ENCODE measurements around the gene CCDC122.

CCDC122 gene

DNA sequence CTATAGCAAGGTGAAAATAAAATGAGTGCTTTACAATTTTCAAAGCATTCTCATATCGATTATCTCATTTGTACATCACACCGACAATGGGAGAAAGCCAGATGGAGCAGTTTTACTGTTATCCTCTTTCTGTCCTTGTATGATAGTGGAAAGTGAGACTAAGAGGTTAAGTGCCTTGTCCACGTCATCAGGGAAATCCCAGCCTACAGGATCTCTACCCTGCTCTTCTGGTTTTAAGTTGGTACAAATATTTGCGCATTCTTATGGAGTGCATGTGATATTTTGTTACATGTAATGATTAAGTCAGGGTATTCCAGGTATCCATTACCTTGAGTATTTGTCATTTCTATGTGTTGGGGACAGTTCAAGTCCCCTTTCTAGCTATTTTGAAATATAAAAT, 80.3 kb downstream of the CCDC122 start:
- DNase-seq: no peak

DNA sequence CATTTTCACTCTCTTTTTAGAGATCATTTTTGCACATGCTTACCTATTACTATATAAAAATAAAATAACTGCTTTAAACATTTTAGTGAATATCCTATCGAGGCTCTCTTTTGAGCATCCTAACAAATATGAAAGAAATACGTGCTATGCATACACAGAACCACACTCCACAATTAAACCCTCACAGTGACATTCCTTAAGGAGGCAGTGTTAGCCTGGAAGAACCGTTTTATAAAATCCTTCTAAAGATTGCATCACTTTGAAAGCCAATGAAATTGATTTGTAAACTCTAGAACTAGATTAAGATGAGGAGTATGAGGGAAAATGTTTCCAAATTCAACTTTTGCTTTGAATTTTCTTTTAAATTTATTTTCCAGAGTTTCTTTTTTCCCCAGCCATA, 81.7 kb downstream of the CCDC122 start:
- no peak for DNase-seq

DNA sequence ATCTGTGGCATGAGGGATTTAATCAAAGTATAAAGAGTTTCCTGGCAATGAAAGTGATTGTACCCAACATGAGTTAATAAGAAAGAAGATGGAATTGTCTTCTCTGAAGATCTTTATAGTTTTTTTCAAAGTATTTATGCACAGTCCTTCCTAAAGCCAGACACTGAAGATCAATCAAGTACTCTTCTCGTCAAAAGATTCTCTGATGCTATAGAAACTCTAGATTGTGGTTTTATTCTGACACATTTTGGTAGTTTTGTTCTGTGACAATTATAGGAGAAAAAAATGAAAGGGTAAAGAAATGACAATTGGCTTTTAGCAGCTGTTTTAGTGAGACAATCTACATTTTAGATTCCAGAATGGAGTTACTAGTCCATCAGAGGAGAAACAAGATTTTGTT, 82.4 kb downstream of the CCDC122 start:
- no peak for DNase-seq

DNA sequence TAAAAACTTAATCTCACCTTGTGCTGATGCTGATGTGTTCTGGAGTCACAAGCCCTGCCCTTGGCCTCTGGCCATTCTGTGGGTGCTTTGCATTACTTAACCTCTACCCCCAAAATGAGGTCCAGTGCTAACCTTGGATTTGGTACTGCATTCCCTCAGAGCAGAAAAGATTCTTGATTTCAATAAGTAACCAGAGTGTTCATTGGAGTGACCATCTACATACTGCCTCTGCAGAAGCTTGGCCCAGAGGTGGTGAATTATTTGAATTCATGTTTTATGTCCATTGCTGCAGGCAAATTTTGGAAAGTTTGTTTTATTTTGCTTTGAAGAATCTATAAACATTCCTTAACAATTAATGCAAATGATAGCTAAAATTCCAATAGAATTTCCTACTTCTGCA, 85.1 kb downstream of the CCDC122 start:
- DNase-seq: no peak

DNA sequence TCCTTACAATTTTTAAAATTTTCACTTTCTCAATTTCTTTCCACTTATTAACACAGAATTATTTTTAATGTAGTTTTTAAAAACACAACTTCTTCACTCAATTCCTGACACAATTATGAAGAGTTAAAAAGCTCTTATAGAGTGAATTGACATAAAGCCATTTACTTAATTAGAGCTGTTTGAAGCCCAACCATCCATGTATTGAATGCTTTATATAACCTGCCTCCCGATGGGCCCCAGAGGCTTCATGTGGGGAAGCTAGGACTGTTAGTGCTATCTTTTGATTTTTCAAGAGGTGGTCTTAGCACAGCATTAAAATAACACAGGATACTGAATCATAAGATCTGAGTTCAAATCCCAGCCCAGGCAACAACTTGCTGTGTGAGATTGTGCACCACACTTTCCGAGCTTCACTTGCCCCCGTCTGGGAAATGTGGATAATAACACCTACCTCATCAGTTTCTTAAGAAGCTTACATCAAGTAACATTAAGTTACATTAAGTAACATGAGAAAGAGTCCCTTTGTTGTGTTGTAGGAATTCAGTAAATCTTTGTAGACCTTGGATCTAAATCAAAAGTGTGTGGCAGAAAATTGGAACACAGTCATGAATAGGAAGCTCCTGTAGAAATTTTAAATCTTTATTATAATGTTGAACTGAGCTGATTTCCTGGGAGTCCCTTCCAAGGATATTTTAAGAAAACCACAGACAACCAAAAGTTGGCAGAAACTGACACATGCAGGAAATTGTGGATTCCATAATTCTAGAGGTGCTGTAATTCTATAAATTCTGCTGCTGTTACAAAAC, 87.3 kb downstream of the CCDC122 start:
- DNase-seq: no peak

DNA sequence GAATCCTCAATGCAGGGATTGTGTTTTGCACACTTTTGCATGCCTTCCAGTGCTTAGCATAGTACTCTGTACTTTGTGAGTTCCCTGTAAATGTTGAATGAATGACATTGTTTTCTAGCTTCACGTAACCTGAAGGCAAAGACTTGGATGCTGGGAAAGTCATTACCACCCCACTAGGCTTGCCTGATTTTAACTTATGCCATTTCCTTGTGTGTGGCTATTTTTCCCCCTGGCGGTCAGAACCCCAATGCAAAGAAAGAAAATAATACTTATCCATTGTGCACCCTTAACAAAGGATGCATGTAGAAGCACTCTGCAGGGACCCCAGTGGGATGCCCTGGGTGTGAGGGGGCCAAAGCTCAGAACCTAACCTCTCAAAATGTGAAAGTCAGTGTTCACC, 91.5 kb downstream of the CCDC122 start:
- DNase-seq: no peak

DNA sequence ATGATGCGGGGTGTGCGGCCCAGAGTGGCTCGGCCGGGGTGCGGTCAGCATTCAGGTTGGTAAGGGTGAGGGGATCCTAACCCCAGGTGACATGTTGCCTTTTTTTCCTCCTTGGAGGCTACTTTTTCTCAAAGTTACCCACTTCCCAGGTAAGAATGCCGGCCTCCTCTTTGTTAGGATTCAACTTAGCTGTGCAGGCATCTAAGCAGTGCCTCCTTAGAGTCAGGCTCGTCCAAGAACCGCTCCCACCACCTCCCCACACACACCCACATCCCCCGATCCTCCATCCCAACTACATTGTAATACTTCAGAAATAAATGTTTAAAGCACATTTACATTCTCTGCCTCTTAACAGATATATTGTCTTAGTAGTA, 92.0 kb downstream of the CCDC122 start:
- no peak for DNase-seq

DNA sequence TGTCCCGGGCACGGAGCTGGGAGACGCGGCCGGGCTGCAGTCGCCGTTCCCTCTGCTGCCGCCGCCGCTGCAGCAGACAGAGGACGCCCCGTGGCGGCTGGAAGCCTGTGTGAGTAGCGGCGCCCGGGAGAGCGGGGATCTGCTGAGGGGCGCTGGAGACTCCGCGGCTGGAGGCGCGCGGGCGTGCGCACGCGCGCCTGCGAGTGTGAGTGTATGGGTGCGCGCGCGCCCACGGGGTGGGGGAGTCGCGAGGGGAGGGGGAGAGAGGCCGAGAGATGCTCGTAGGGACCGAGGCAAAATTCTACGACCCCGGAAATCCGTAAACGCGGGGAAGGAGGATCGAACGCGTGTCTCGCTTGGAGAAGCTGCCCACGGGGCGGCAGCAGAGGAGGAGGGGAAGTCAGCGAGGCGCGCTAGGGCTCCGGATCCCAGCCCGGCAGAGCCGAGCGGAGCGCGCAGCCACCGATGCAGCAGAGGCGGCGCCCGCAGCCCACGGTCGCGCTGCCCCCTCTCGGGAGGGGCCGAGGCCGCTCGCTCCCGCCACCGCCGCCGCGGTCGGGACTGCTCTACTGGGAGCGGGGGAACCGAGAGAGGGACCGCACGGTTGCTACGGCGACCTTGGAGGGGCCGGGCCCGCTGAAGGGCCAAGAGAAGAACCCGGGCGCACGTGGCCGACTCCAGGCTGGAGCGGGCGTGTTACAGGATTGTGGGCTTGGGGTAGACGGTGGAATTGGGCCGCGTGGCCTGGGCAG, 92.6 kb downstream of the CCDC122 start, which contains the start of gene ENOX1:
Gene ENOX1 (minus strand): TSS at position 207 of the 752 bp plus-strand sequence.
- DNase-seq: no peak

DNA sequence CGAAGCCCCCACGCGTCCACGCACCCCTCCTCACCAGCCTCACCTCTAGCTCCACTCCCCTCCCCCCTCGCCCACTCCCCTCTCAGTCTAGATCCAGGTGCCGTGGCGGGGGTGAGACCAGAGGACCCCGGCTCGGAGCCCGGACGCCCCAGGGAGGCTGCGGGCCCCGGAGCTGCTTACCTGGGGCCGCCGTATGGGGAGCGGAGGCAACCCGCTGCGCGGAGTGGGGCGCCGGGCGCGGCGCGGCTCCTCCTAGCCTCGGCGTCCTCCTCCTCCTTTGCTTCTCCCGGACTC, 93.1 kb downstream of the CCDC122 start:
- DNase-seq: no peak

Measured in stimulated activated naive CD4-positive, alpha-beta T cell treated with Interleukin-2 at 50 U/mL for 16 hours (primary cell).